GM18867 (cell line): ENCODE data around the gene PIP4K2A.

ENCODE experiments used
- ATAC-seq: cut with Tn5 transposase; IDR thresholded peaks from one replicate; pipeline ENCODE4 v1.9.1; 2021; ENCODE audit warnings: mild to moderate bottlenecking, moderate library complexity; ENCODE audit not compliant: unreplicated experiment

PIP4K2A gene

DNA sequence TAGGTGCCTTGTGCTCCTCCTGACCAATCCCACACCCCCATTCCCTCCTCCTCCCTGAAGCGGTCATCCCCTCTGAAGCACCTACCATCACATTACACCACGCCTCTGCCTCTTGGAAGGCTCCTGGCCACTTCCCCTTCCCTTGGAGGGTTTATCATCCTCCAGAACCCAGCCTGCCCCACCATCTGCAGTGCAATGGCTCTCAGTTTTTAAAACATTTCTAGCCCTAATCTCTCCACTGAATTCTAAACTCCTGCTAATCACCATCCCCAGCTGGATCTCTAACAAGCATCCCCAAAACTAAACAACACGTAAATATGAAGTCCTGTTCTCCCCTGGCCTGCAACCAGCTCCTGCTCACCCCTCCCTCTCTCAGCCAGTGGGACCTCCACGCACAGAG, 70.6 kb downstream of the PIP4K2A start:
- ATAC-seq, result no peak

DNA sequence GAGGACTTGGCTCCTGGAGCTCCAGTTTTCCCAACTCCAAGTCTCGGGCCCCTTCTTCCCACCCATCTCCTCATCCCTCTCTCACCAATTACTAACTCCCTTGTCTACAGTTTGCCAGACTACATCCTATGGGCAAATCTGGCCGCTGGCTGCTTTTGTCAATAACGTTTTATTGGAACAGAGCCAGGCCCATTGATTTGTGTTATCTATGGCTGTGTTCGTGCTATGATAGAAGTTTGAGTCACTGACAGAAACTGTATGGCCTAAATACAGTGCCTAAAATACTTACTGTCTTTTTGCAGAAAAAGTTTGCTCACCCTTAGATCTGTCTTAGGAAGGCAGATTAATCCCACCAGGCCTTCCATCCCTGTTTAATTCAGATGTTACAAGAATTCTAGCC, 71.3 kb downstream of the PIP4K2A start:
- ATAC-seq, result no peak

GRCh38 chr10:22641743-22642142, 72.6 kb downstream of the PIP4K2A start:
- no peak for ATAC-seq

DNA sequence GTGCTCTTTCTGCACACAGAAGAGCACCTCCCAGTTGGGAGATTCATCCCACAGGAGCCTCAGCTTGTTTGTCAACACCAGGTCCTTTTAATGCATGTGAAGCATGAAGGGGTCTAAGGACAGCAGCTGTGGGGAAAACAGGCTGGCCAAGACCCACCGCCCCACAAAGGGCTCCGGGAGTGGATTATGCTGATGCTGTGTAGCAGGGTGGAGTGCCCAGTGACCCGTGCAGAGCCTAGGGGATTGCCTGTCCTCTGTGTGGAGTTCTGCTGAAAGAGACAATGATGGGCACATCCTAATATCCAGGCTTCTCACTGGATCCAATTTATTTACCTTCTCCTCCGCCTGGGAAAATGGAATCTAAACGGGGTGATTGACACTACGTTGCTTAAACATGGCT, 74.0 kb downstream of the PIP4K2A start:
- no peak for ATAC-seq

GRCh38 chr10:22638863-22639262, 75.5 kb downstream of the PIP4K2A start:
- no peak for ATAC-seq

GRCh38 chr10:22637491-22637890, 76.9 kb downstream of the PIP4K2A start:
- ATAC-seq, result peak; percentile 42

DNA sequence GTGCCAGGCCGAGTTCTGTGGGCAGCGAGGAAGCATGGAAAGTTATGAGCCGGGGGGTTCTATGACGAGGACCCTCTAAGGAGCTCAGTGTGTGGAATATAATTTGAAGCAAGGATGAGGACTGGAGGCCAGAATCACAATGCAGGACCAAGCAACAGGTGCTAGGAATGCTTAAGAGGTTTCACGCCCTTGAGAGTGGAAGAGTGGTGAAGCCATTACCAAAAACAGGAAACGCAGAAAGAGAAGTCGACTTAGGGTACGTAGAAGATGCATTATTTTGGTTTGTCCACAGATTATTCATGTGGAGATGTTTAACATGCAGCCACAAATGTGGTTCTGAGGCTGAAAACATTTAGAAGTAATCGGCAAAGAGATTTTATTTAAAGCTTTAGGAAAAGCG, 78.7 kb downstream of the PIP4K2A start:
- ATAC-seq, result no peak

- ATAC-seq, result no peak
Measured at GRCh38 chr10:22634606-22635459, 79.5 kb downstream of the PIP4K2A start.

GRCh38 chr10:22634093-22634492, 80.3 kb downstream of the PIP4K2A start:
- ATAC-seq, result no peak

GRCh38 chr10:22633528-22633927, 80.8 kb downstream of the PIP4K2A start:
- no peak for ATAC-seq

DNA sequence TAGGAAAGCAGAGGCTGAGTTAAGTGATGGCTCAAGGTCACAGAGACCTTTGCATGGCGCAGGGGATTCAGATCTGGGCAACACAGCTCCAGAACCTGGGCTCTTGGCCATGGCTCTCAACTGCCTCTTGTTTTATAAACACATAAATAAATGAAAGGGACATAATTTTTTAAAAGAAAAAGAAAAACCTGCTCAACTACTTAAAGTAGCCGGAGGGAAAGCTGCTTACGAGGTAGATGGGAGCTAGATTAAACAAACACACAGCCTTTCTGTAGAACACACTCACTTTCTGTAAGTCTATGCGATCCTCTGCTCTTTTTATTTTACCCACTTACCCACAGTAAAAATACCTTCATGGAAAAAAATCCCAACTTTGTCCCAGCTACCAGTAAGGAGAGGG, 81.3 kb downstream of the PIP4K2A start:
- ATAC-seq, result no peak

DNA sequence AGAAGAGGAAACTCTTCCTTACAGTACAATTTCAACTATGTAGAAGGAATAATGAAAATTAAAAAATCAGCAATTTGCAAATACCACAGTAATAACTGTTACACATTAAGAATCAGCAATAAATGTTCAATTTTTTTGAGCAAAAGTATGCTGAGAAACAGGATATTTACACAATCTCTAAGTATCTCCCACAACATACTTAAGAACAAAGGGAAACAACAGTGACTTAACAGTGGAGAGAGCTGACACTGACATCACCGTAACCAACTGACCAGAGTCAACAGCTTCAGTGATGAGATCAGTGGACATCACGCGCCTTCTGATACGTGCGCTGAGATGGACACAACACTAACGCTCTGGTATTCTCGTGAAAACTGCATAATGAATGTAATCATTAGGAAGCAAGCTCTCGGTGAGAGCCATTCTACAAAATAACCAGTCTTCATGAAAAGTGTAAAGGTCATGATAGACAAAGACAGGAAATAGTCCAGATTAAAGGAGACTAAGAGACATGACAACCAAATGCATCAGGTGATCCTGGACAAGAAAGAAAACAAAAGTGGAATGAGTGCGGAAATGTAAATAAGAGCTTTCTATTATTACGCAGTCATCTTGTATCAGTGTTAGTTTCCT, 82.6 kb downstream of the PIP4K2A start:
- ATAC-seq, result peak; percentile 18

GRCh38 chr10:22631185-22631584, 83.2 kb downstream of the PIP4K2A start:
- ATAC-seq, result no peak

DNA sequence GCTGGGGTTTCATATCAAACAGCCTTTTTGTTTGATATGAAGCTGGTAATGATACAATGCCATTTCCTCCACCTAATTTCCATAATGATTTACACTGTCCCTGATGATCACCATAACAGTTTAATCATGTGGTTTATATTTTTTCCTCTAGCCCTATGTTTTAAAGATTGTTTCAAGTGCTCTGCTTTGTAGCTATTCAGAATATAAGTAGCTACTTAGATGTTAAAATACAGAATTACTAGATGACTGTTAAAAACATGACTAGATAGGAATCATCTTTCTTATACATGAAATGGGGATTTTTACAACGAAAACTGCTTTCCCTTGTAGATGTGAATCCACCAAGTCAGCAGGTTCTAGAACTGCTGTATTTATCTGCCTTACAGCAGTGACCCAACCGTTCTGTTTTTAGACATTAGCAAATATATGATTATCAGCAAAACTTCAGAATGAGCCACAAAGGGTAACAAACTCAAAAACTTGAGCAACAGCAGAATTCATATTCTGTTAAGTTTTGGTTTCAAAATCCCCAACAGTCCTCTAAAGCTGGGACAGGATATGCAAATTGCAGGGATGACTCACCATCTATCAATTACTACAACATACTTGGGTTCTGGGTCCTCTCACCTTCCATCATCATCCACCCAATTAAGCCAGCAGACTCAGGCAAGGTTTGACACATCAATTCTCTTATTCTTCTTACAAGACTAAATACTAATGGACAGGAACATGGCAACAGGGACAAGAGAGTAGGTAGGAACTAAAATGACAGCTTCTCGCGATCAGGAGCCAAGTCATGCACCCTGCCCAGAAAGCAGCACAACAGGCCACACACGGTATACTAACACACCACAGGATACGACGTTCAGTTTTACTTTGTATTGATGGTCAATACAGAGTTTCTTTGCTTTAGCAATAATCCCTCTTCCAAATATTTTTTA, 83.9 kb downstream of the PIP4K2A start:
- peak; percentile 85 for ATAC-seq

GRCh38 chr10:22629852-22630233, 84.5 kb downstream of the PIP4K2A start:
- ATAC-seq, result peak; percentile 26

- no peak for ATAC-seq
Measured at GRCh38 chr10:22629126-22629525, 85.3 kb downstream of the PIP4K2A start.

GRCh38 chr10:22628309-22628708, 86.1 kb downstream of the PIP4K2A start:
- no peak for ATAC-seq

DNA sequence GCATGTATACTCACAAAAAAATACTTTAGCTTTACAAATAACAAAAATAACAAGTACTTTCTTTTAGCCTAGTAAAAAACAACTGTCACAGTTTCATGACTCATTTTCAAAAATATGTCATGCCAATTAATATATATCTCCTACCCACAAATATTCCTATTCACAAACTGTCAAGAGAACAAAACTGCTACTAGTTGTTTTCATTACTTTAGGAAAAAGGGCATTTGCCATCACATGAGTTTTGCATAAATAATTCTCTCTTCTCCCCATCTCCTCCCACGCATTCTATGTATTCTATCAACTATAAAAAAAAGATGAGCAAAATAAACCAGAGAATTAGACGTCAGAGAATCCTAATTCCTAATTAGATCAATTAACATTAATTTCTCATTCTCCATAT, 87.6 kb downstream of the PIP4K2A start:
- ATAC-seq, result no peak

GRCh38 chr10:22625516-22626290, 88.7 kb downstream of the PIP4K2A start:
- ATAC-seq, result no peak

DNA sequence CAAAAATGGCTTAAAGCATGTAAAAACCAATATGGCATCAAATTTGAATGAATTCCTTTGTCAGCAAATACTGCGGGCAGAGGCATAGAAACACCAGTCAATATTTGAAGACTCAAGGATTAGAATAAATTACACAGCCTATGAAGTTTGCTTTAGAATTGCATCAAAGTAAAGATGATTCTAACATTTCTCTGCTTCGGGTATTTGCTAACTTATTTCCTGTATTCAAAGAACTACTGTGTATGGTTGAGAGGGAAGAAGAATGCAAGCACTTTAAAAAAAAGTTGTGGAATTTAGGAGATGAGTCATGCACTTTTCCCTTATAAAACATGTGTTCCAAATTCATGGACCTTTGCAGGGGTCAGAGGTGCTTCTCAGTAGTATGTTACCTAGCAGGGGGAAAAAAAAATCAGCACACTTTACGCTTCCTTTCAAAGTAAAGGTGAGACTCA, 90.1 kb downstream of the PIP4K2A start:
- no peak for ATAC-seq
